ENCODE measurements around the gene PSTPIP1.

Gene PSTPIP1

DNA sequence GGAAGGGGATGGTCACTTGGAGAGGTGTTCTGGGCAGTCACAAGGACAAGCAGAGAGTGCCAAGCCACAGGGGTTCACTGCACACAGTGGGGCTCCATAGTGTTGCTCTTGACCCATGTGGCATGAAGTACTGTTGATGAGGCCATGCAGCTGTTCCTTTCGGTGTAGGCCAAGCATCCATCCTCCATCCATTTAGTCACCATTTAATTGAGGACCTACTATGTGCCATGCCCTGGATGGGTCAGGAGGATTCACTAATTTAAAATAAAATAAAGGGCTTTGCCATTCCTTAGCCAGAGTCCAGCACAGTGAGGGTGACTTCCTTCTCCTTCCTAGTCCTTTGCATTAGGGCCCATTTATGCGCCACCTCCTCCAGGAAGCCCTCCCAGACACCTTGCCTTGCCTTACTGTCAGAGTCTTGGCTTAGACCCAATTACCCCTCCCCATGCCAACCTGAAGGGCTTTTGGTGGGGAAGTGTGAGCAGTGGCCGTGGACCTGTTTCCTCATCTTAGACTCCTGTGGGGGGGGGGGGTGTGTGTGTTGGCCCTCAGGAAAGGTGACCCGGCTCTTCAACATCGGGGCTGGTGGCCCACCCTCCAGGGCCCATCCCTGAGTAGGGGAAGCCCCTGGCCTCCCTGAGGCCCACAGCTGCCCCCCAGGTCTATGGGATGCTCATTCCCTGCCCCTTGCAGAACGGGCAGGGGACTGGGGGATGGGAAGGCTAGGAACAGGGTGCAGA lies 25.6 kb downstream of the PSTPIP1 start:
- DNase-seq: no peak

DNA sequence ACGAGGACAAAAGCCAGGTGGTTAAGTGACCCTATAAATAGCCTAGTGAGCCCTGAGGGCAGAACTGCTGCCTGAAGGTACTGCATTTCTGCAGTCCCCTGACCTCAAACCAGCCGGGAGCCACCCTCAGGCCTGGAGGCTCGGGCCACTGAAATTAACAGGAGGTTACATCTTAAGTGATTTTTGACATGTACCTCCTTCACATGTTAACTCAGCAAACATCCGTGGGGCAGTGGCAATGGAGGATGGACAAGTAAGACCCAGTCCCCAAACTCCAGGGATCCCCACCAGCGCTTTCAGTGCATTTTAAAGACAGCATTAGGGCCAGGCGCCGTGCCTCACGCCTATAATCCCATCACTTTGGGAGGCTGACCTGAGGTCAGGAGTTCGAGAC lies 26.2 kb downstream of the PSTPIP1 start:
- DNase-seq: no peak

DNA sequence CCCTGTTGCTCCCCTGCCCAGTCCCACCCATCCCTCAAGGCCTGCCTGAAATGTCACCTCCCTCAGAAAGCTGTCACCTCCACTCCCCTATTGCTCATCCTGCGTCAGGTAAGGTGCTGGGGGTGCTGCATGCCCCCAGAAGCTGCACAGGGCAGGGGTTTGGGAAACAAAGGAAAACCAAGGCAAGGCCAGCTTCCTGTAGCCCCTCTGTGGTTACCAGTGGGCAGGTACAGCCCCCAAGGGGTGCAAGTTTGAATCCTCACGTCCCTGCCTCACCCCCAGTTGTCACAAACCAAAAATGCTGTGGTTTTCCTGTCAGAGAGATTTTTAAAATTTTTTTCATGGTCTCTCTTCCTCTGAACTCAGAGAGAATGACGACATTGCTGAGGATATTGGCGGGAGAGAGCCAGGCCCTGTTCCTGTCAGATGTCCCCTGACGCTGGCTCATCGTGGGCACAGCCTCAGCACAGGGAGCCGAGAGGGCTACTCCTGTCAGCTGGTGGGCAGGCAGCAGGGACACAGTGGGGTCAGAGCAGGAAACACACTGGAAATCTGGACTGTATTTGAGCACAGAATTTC lies 27.0 kb downstream of the PSTPIP1 start:
- no peak for DNase-seq

DNA sequence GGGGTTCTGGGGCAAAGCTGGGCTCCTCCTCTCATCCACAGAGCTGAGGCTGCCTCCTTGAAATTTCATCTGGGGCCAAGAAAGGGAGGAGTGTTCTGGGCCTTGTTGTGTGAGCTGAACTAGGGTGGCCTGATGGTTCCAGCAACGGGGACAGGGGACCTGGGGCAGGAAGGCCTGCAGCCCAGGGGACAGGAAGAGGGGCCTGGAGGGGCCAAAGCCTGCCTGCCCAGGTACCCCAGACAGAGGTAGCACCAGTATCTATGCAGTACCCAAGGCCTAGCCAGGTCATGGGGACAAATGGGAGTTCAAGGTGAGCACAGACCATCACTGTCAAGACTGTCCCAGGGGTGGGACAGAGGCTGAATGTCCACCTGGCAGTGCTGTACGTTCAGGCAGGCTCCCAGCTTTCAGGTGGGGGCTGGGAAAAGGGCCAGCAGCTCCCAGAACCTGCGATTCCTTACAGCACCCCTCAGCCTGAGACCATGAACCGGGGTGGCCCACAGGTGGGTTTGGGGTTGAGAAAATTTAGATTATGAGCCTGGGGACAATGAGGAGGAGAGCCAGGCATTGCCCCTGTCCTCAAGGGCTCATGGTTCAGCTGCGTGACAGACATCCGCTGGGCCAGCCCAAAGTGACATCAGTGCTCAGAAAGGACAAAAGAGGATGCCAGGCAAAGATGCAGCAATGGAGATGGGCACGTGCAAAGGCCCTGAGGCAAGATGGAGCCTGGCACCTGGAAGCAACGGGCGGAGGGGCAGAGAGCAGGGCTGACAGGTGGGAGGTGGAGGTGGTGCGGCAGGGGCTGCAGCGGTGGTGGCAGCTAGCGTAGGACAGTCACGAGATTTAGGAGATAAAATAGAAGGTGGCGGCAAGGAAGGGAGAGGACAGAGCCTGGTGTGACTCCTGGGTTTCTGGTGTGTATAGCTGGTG lies 28.0 kb downstream of the PSTPIP1 start:
- DNase-seq: no peak

DNA sequence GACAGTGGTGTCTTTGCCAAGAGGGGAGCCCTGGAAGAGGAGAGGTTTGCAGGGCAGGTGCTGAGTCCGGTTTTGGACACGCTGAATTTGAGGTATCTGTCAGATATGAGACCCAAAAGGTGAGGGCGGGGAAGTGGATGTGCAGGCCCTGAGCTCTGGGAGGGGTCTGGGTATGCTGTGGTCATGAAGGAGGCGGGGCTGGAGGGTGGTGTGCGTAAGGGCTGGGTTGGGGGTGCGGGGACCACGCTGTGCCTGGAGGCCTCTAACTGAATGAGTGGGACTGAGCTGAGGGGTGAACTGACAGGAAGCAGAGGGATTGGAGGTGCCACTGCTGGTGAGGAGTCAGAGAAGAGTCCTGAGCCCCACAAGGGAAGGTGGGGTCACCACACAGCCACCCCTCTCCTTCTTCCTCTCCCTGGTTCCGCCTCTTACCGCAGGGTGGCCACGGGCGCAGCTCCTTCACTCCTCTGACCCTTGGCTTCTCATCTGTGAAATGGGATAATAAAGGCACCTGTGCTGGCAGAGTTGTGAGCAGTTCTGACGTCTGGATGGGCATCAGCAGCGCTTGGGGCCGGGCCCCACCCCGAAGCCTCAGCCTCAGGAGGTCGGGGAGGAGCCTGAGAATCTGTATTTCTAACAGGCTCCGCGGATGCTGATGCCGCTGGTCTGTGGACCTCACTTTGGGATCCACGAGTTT lies 28.8 kb downstream of the PSTPIP1 start:
- no peak for DNase-seq

DNA sequence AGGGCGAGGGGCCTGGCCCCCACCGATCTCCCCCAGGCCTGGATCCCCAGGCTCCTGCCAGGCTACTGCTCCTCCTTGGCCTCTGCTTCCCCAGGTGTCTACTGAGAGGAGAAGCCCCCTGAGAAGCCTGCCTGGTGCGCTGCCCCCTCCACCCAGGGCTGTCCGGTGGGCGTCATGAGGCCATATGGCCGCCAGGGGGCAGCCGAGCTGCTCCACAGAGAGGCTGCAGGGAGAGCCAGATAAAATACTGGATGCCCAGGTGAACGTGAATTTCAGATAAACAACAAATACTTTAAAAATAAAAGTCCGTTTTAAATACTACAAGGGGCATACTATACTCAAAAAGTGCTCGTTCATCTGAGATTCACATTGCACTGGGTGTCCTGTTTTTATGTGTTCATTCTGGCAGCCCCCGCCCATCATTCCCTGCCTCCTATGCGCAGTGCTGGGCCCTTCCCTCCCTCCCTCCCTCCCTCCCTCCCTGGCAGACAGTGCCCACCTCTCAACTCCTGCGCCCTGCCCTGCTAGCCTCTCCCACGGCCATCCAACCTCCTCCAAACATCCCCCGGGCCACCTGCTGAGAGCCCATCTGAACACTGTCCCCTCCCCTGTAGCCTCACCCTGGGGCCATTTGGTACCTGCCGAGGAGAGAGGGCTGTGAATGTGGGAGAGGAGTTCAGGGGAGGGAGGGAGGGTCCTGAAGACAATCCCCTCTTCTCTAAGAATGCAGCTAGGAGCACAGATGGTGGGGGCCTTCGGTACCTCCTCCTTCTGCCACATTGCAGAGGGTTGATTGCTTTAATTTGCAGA lies 29.6 kb downstream of the PSTPIP1 start:
- DNase-seq: no peak

DNA sequence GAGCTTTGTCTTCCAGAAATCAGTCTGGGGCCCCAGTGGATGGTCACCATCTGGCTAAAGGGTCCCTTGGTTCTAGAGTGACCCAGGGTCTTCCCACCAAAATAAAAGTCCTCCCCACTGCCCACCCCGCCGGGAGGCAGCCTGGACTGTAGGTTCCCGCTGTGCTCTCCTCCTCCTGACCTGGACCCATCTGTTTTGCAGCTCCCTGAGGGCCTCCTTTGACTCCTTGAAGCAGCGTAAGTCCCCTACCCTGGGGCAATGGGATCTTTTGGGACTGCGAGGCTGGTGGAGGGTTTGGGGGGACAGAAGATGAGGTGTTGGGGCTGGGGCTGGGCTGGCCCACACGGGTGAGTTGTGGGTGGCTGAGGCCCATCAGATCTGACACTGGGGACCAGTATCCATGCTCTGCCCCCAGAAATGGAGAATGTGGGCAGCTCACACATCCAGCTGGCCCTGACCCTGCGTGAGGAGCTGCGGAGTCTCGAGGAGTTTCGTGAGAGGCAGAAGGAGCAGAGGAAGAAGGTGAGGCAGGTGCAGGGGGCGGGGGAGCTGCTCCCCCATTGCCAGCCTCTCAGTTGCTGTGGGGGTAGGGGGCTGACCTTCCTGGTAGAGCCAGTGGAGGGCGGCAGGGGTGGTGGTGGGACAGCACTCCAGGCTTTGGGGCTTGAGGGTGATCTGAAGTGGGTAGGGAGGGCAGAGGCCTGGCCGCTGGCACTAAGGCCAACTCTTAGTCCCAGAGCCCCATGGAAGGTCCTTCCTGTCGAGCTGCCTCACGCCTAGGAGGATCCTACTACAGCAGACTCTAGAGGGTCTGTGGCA lies 30.4 kb downstream of the PSTPIP1 start:
- DNase-seq: no peak

DNA sequence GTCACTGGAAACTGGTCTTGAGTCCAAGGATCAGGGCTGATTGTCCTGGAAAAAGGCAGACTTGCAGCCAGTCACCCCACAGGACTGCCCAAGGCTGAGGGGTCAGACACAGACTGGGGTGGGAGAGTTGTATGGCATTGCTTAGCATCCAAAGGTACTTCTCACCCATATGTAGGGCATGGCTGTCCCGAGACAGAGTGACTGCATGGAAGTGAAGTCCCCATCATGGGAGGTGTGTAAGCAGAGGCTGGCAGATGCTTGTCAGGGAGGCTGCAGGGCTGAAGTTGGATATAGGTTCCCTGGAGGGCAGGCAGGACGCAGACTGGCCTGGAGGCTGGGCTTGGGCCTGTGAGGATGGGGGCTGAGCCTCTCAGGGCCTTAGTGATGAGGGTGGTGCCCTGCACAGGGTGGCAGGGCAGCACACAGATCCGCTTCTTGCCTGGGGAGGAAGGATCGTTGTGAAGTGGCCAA lies 31.1 kb downstream of the PSTPIP1 start:
- DNase-seq: no peak

DNA sequence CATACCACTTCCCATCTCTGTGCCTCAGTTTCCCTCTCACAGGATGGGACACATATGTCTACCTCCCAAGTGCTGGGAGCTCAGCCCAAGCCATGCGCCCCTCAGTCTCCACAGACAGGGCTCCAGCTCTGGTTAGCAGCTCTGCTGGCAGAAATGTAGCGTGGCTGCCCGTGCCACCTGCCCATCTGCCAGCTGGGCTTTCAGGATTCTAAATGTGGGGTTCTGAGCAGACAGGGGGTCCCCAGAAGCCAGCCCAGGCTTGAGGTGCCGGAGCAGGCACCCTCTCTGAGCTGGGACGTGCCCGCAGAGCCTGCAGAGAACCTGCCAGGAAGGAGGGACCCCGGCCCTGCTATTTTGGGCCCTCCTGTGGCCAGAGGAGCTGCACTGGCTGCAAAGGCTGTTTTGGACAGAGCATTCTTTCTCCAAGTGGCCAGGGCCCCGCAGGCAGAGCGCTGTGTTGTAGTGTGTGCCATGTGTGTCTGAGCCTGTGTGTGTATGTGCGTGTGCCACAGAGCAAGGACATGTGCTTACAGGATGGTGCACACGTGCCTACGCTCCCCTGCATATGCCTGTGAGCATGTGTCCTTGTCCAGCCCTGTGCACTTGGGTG lies 31.7 kb downstream of the PSTPIP1 start:
- no peak for DNase-seq

DNA sequence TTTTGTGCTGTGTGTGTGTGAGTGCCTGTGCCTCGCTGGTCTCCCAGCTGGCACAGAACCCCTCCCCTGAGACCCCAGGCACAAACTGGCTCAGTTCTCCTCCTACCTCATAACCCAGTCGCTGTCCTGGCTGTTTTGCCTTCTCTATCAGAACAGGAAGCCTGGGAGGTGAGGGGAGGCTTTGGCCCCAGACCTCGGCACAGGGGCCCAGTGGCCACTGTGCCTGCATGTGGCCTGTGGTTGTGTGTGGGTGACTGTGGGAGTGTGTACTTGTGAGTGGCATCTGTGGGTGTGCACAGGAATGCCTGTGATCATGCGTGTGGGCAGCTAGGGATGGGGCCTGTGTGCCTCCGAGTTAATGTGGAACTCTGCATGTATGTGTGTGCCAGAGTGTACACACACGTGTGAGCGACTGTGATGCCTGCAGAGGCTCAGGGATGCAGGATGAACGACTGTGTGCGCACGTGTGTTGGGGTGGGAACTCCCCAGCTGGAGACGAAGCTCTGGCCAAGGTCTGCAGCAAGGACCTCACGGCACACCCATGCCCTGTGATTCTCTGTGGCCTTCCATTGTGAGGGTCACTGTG lies 32.3 kb downstream of the PSTPIP1 start:
- DNase-seq: no peak

DNA sequence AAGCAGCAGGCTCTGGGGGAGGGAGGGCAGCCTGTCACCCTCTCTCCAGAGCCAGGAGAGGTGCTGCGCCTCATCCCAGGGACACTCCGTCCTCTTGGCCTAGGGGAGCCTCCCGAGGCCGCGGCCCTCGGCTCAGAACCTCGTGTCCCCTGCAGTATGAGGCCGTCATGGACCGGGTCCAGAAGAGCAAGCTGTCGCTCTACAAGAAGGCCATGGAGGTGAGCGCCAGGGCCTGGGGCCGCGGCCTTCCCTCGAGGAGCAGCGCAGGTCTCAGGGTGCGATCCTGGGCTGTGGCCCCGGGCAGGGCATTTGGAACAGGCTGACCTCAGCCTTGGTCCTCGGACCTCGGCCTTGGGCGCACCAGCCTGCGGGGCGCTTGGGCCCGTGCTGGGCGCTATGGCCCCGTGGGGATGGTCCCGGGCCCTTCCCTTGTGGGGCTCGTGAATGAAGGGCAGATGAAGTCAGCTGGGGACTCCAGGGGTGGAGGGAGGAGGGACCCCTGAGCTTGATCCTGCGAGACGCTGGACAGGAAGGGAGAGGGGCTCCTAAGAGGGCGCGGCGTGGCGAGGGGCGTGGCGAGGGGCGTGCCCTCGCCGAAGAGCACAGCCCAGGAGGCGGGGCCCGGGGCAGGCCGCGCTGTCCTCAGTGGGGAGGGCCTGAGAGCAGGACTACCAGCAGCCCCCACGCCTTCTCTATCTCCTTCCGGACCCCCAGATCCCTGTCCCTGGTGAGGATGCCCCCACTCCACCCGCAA lies 32.9 kb downstream of the PSTPIP1 start:
- no peak for DNase-seq

DNA sequence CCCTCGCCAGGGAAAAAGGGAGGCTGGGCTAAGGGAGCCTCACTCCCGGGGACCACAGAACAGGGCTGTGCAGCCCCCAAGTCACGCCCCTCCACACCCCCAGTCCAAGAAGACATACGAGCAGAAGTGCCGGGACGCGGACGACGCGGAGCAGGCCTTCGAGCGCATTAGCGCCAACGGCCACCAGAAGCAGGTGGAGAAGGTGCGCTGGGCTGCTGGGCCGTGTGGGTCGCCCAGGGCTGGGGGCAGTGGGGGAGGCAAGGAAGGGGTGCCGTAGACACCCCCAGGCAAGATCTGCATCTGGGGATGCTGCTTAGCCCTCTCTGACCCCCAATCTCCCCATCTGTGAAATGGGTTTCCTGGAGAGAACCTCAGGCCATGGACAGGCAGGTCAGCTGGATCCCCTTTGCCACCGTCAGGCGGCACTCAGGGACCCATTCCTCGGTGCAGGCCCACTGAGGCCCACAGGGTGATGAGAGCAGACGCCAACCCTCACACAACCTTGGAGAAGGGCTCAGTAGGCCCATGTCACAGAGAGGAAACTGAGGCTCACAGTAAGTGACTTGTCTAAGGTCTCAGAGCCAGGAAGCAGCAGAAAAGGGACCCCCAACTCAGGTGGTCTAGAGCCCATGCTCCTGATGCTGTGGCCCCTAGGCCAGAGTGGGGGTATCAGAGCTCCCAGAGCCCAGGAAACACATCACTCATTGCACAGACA lies 33.7 kb downstream of the PSTPIP1 start:
- no peak for DNase-seq

DNA sequence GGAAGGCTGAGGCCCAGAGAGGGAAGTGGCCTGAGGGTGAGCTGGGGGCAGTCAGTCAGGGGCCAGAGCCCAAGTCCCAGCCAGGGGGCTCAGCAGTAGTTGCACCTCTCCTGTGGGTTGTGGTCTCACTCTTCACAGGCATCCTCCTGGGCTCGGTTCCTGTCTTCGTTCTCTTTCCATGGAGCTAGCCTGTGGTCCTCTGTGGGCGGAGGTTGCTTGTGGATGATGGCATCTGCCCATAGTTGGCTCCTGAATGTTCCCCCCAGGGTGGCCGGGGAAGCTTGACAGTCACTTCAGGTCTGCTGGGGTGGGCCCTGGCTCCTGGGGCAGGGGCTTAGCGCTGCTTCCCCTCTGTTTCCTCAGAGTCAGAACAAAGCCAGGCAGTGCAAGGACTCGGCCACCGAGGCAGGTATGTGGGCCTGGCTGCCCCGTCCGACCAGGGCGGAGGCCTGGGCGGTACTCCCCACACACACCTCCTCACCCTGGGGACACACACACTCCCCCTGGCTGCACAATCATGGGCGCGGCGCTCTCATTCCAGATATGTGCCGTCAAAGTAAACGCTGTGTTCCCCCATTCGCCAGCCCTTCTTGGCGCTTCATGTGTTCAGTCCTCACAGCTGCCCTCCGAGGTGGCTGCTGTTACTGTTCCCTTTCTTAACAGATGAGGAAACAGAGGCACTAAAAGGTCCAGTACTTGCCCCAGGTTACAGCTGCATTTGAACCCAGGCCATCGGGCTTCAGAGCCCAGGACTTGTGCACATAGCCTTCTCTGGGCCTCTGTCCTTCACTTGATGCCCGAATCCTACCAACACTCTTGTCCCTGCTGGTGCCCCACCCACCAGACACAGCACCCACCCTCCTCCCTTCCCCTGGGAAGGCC lies 34.5 kb downstream of the PSTPIP1 start:
- DNase-seq: no peak

DNA sequence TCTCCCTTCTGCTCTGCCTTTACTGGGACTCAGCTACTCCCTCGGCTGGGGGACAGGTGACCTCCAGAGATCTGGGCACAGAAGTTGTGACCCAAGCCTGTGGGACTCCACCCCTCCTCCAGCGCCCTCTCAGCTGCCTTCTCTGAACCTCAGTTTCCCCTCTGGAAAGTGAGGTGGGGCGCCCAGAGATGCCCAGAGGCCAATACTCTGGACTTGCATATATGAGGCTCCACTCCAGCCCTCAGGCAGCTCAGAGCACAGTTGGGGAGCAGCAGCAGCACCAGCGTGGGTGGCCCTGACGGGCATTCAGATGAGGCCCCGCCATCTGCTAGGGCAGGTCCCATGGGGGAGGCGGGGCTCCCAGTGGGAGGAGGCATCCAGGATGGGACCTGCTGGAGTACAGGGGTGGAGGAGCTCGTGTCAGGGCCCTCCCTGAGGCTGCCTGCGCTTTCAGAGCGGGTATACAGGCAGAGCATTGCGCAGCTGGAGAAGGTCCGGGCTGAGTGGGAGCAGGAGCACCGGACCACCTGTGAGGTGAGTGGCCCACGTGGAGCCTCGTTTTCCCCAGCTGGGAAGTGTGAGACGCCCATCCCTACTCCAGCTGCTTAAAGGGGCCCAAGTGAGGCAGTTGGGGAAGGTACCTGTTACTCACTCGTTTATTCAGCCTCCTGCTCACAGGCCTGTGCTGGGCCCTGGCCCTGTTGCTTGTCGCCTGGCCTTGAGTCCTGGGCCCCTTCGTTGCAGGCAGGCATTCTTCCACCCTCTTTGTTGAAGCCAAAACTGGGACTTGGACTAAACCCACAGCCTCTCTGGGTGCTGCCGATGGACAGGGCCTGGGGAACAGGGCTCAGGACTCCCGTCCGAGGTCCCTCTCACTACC lies 35.4 kb downstream of the PSTPIP1 start:
- no peak for DNase-seq

DNA sequence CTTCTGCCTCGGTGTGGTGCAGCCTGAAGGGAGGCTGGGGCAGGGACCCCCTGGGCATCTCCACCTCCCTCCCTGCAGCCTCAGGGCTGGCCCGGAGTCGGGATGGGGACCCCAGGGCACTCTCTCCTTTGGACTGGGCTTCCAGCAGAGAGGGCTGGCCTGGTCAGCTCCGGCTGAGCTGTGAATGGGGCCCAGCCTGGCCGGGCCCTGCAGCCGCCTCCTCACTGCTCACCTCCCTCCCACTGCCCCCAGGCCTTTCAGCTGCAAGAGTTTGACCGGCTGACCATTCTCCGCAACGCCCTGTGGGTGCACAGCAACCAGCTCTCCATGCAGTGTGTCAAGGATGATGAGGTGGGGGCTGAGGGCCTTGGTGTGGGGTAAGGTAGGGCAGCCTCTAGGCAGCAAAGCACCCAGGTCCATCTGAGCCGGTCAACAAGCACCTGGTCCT lies 36.0 kb downstream of the PSTPIP1 start:
- DNase-seq: no peak

DNA sequence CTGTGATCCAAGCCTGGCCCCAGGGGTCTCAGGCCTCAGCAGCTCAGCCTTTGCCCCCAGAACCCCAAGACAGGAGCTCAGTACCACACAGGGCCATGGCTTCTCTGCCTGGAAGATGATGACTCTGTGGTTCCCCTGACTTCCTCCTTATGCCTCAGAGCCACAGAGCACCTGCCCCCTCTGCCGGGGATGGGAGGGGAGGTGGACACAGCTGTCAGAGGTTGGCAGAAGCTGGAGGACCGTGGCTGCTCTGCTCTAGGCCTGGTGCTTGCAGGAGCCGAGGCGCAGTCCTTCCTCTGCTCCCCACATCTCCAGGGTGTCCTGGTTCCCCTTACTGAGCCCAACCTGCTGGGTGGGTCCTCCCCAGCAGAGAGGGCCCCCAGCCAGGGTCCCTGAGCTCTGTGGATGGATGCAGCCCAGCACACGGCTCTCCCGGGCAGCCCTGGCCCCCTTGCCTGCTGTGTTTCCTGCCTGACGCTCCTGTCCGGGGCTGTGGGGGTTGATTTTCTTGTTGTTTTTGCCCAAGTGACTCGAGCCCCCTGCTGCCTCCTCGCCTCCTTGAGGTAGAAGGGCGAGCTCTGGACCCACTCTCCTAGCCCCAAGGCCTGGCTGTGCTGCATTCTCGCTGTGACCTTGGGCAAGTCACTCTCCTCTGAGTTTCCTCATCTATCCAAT lies 36.6 kb downstream of the PSTPIP1 start:
- DNase-seq: peak; percentile 43
